Duodenal mucosa (tissue), 2 donors: ENCODE data around the gene KCNA2.

Experiments
- H3K27ac ChIP-seq: one replicate; pipeline ENCODE4 v1.7.0; 2013; ENCODE audit warnings: low read depth, low read length
- H3K27me3 ChIP-seq, 2 donors: one replicate each; pipeline ENCODE4 v1.7.0; 2013; ENCODE audit warnings: low read length in 2 of 2, control low read depth in 1 of 2; ENCODE audit not compliant: insufficient read depth in 2 of 2, control insufficient read depth in 1 of 2
- H3K36me3 ChIP-seq, 2 donors: one replicate each; pipeline ENCODE4 v1.7.0; 2013; ENCODE audit warnings: low read length in 2 of 2, control low read depth in 1 of 2; ENCODE audit not compliant: insufficient read depth in 2 of 2, control insufficient read depth in 1 of 2
- H3K4me1 ChIP-seq, 2 donors: one replicate each; pipeline ENCODE4 v1.7.0; 2013; ENCODE audit warnings: low read length in 2 of 2, control low read depth in 1 of 2; ENCODE audit not compliant: insufficient read depth in 2 of 2, control insufficient read depth in 1 of 2
- H3K4me3 ChIP-seq, 2 donors: one replicate each; pipeline ENCODE4 v1.7.0; 2013; ENCODE audit warnings: low read length in 2 of 2, low read depth in 1 of 2
- H3K9ac ChIP-seq, 2 donors: one replicate each; pipeline ENCODE4 v1.7.0; 2013; ENCODE audit warnings: low read length in 2 of 2, low read depth in 1 of 2
- H3K9me3 ChIP-seq, 2 donors: one replicate each; pipeline ENCODE4 v1.7.0; 2013; ENCODE audit warnings: low read length in 2 of 2, control low read depth in 1 of 2; ENCODE audit not compliant: control insufficient read depth in 1 of 2

KCNA2 gene

GRCh38 chr1:110605901-110606656 lies at the start of gene KCNA2:
Gene KCNA2, minus strand, starts transcription at chr1:110606358. Its CDS starts 1,576 bp downstream, at chr1:110604782.
- H3K36me3 ChIP-seq = no peaks in the 10 kb centered on the region
- peak within 1 kb of the TSS; percentile 56 to 72 for H3K4me3 ChIP-seq
- no peak within 1 kb of the TSS for H3K27ac ChIP-seq
- peaks cover 46 to 60% of the 10 kb centered on the region in 2 donors for H3K27me3 ChIP-seq
- H3K9me3 ChIP-seq = no peaks in the 10 kb centered on the region
- H3K9ac ChIP-seq = no peak within 1 kb of the TSS
- peaks cover 0 to 15% of the 10 kb centered on the region in 2 donors for H3K4me1 ChIP-seq

- no peaks in the 10 kb centered on the region for H3K9me3 ChIP-seq
- no peak overlapping the region for H3K9ac ChIP-seq
- no peak overlapping the region for H3K27ac ChIP-seq
- H3K27me3 ChIP-seq = no peaks in the 10 kb centered on the region
- no peak overlapping the region for H3K4me3 ChIP-seq
- H3K4me1 ChIP-seq = peaks cover 5 to 7% of the 10 kb centered on the region in 2 donors
- H3K36me3 ChIP-seq = no peaks in the 10 kb centered on the region
Measured at GRCh38 chr1:110650609-110651008, 44.5 kb upstream of the KCNA2 start.

GRCh38 chr1:110648417-110648816 lies 42.3 kb upstream of the KCNA2 start:
- no peak overlapping the region for H3K27ac ChIP-seq
- H3K9ac ChIP-seq = no peak overlapping the region
- no peaks in the 10 kb centered on the region for H3K9me3 ChIP-seq

GRCh38 chr1:110647254-110647891 lies 41.2 kb upstream of the KCNA2 start:
- no peak overlapping the region for H3K27ac ChIP-seq
- H3K9ac ChIP-seq = no peak overlapping the region
- peaks cover 5 to 7% of the 10 kb centered on the region in 2 donors for H3K4me1 ChIP-seq
- H3K9me3 ChIP-seq = no peaks in the 10 kb centered on the region
- no peak overlapping the region for H3K4me3 ChIP-seq
- no peaks in the 10 kb centered on the region for H3K27me3 ChIP-seq
- H3K36me3 ChIP-seq = no peaks in the 10 kb centered on the region

More at GRCh38 chr1:110648417-110648816, 42.3 kb upstream of the KCNA2 start:
- no peaks in the 10 kb centered on the region for H3K27me3 ChIP-seq
- H3K4me3 ChIP-seq = no peak overlapping the region
- H3K36me3 ChIP-seq = no peaks in the 10 kb centered on the region
- H3K4me1 ChIP-seq = peaks cover 5 to 7% of the 10 kb centered on the region in 2 donors

- Histone ChIP-seq H3K4me1 (peaks cover 5 to 7% of the 10 kb centered on the region in 2 donors), H3K9ac (no peak overlapping the region)
Measured at GRCh38 chr1:110645821-110646735, 39.9 kb upstream of the KCNA2 start.

GRCh38 chr1:110645211-110645610 lies 39.1 kb upstream of the KCNA2 start:
- Histone ChIP-seq H3K27me3 (no peaks in the 10 kb centered on the region), H3K9me3 (no peaks in the 10 kb centered on the region), H3K27ac (no peak overlapping the region), H3K9ac (no peak overlapping the region), H3K4me1 (peaks cover 5 to 7% of the 10 kb centered on the region in 2 donors), H3K4me3 (no peak overlapping the region), H3K36me3 (no peaks in the 10 kb centered on the region)

More at GRCh38 chr1:110645821-110646735, 39.9 kb upstream of the KCNA2 start:
- Histone ChIP-seq H3K27ac (no peak overlapping the region), H3K9me3 (no peaks in the 10 kb centered on the region), H3K27me3 (no peaks in the 10 kb centered on the region), H3K4me3 (no peak overlapping the region), H3K36me3 (no peaks in the 10 kb centered on the region)

GRCh38 chr1:110643879-110644472 lies 37.8 kb upstream of the KCNA2 start:
- H3K27ac ChIP-seq = no peak overlapping the region
- no peak overlapping the region for H3K4me3 ChIP-seq
- H3K27me3 ChIP-seq = no peaks in the 10 kb centered on the region
- H3K36me3 ChIP-seq = no peaks in the 10 kb centered on the region
- no peak overlapping the region for H3K9ac ChIP-seq
- peaks cover 5 to 7% of the 10 kb centered on the region in 2 donors for H3K4me1 ChIP-seq
- no peaks in the 10 kb centered on the region for H3K9me3 ChIP-seq

GRCh38 chr1:110639724-110640386 lies 33.7 kb upstream of the KCNA2 start:
- H3K4me1 ChIP-seq = peaks cover 10 to 25% of the 10 kb centered on the region in 2 donors
- H3K4me3 ChIP-seq = no peak overlapping the region
- no peak overlapping the region for H3K27ac ChIP-seq

GRCh38 chr1:110638556-110638955 lies 32.4 kb upstream of the KCNA2 start:
- H3K36me3 ChIP-seq = no peaks in the 10 kb centered on the region
- no peaks in the 10 kb centered on the region for H3K9me3 ChIP-seq
- H3K27ac ChIP-seq = no peak overlapping the region
- peaks cover 22 to 35% of the 10 kb centered on the region in 2 donors for H3K4me1 ChIP-seq
- H3K27me3 ChIP-seq = no peaks in the 10 kb centered on the region
- H3K9ac ChIP-seq = no peak overlapping the region
- H3K4me3 ChIP-seq = no peak overlapping the region

More at GRCh38 chr1:110639724-110640386, 33.7 kb upstream of the KCNA2 start:
- Histone ChIP-seq H3K27me3 (no peaks in the 10 kb centered on the region), H3K36me3 (no peaks in the 10 kb centered on the region), H3K9me3 (no peaks in the 10 kb centered on the region), H3K9ac (no peak overlapping the region)
